HUDEP-2 (cell line): ENCODE measurements around the gene GNB1.

Experiments used
- DNase-seq, 76 experiments: peaks; one replicate each; lab custom pipeline; 2025; ENCODE audit not compliant: unreplicated experiment in 76 of 76; lab: John Stamatoyannopoulos, UW

Gene GNB1

GRCh38 chr1:1910651-1911331 is 19.9 kb upstream of the GNB1 start:
- DNase-seq = no peak

GRCh38 chr1:1910033-1910465 is 19.2 kb upstream of the GNB1 start:
- no peak for DNase-seq

- peak in 4 of 76 experiments; percentile 17 to 67 (median 36) for DNase-seq
These were observed 17.6 kb upstream of the GNB1 start for GRCh38 chr1:1908506-1908791.

- DNase-seq = peak in 2 of 76 experiments; percentile 28 to 32
These were observed 16.3 kb upstream of the GNB1 start for GRCh38 chr1:1907098-1907736.

- DNase-seq = peak in 65 of 76 experiments; percentile 23 to 84 (median 61)
These were observed 15.6 kb upstream of the GNB1 start for GRCh38 chr1:1906185-1907097.

- no peak for DNase-seq
These were observed 12.3 kb upstream of the GNB1 start for GRCh38 chr1:1903224-1903623.

GRCh38 chr1:1901641-1902294 is 10.9 kb upstream of the GNB1 start:
- no peak for DNase-seq

- DNase-seq = no peak
These were observed 10.2 kb upstream of the GNB1 start for GRCh38 chr1:1900883-1901640.

GRCh38 chr1:1899967-1900327 is 9.1 kb upstream of the GNB1 start:
- no peak for DNase-seq

GRCh38 chr1:1899266-1899966 is 8.5 kb upstream of the GNB1 start:
- peak in 16 of 76 experiments; percentile 8 to 43 (median 20) for DNase-seq

GRCh38 chr1:1898246-1898933 is 7.5 kb upstream of the GNB1 start:
- DNase-seq = no peak

- no peak for DNase-seq
These were observed 4.8 kb upstream of the GNB1 start for GRCh38 chr1:1895456-1896336.

- DNase-seq = no peak
These were observed 4.2 kb upstream of the GNB1 start for GRCh38 chr1:1895060-1895418.

- peak in 4 of 76 experiments; percentile 9 to 34 (median 22) for DNase-seq
These were observed 3.6 kb upstream of the GNB1 start for GRCh38 chr1:1894354-1895059.

- no peak for DNase-seq
These were observed 3.1 kb upstream of the GNB1 start for GRCh38 chr1:1893997-1894353.

- DNase-seq = no peak
These were observed 2.6 kb upstream of the GNB1 start for GRCh38 chr1:1893291-1893985.

GRCh38 chr1:1892763-1893120 is 1.9 kb upstream of the GNB1 start:
- DNase-seq = no peak
